ENCODE measurements around the gene PHPT1.
A peak's percentile ranks its signal among the peaks of the same experiment; 100 is the strongest.
"Not testable (repeated sequence)": the region's sequence is repeated elsewhere in the genome, so short reads cannot be mapped to it uniquely, and the experiment has no call there.

PHPT1 gene

DNA sequence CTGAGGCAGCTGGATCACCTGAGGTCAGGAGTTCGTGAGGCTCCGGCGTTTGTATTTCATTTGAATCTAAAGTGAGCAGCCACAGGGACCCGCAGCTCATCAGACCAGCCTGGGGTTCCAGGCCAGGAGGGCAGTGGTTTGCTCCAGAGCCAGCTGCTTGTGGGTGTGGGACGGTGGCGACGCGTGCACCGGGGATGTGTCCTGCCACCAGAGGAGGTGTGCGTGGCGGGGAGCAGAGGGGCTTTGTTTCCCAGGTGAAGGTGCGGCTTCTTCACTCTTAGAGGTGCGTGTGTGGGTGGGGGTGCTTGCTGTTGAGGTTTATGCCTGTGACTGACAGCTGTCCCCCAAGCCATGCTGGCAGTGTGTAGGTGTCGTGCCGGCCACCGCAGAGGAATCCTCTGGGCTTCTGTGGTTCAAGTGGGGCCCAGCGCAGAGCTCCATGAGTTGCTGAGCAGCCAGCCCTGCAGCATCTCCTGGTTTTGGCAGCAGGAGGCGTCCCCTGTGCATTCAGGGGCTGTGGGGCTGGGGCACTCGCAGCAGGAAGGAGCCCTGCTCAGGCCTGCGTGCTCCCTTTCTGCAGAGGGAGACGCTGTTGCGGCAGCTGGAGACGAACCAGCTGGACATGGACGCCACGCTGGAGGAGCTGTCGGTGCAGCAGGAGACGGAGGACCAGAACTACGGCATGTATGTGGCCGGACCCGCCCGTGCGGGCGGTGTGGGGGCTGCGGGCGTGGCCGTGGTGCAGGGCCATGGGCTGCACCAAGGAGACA lies 13.9 kb upstream of the PHPT1 start:
- in situ Hi-C loops (cut with MboI; ENCODE audit: low pct_unique_long_range_greater_than_20kb, low sequenced_read_pairs): no loop called here

GRCh38 chr9:136835932-136836904 lies 13.0 kb upstream of the PHPT1 start:
- in situ Hi-C loops (cut with MboI; ENCODE audit: low pct_unique_long_range_greater_than_20kb, low sequenced_read_pairs): no loop called here
- no peak for DNase-seq

More for the DNA sequence above, 13.9 kb upstream of the PHPT1 start:
- no peak for DNase-seq

DNA sequence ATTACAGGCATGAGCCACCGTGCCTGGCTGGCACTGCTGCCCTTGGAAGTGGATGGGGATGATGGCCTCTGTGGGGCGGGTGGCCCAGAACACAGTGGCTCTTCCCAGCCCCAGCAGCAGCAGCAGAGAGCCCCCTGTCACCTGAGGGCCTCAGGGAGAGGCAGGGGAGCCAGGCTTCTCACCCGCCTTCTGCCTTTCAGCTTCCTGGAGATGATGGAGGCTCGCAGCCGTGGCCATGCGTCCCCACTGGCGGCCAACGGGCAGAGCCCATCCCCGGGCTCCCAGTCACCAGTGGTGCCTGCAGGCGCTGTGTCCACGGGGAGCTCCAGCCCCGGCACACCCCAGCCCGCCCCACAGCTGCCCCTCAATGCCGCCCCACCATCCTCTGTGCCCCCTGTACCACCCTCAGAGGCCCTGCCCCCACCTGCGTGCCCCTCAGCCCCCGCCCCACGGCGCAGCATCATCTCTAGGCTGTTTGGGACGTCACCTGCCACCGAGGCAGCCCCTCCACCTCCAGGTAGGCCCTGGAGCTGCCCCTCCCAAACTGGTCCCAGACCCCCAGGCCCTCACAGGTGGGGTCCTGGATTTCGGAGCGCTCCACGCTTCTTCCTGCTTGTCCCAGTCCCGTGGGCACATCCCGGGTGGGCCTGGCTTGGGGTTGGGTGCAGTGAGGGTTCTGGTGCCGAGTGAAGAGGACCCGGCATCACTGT lies 11.9 kb upstream of the PHPT1 start:
- in situ Hi-C loops (cut with MboI; ENCODE audit: low pct_unique_long_range_greater_than_20kb, low sequenced_read_pairs): no loop called here

GRCh38 chr9:136837856-136838277 lies 11.3 kb upstream of the PHPT1 start:
- in situ Hi-C loops (cut with MboI; ENCODE audit: low pct_unique_long_range_greater_than_20kb, low sequenced_read_pairs): not testable (repeated sequence)

More for the DNA sequence above, 11.9 kb upstream of the PHPT1 start:
- DNase-seq: no peak

DNA sequence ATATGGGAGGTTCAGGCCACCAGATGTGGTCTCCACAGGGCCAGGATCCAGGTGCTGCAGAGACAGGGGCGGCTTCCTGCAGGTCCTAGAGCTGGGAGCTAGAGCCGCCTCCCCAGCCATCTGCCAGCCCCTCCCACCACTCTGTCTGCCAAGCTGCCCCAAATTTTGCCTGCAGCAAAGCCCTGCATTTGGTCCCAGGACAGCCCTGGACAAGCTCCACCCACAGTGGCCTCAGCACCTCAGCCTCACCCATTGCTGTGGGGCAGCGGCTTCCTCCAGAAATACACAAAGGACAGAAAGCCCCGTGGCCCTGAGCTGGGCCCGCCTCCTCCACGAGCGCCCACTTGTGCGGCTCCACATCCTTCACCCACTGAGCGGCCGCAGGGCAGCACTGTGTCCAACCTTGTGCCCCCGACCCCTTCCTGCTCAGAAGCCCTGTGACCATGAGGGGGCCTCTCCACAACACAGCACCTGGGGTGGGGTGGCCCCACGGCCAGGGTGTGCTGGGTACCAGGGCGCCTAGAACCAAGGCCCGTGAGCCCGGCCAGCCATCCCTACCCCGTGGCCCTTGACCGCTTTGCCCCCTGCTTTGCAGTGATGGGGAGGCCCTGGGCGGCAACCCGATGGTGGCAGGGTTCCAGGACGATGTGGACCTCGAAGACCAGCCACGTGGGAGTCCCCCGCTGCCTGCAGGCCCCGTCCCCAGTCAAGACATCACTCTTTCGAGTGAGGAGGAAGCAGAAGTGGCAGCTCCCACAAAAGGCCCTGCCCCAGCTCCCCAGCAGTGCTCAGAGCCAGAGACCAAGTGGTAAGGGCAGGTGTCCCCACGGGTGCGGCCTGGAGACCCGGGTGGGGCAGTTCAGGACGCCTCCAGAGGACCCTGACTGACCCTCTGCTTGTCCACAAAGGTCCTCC lies 10.6 kb upstream of the PHPT1 start:
- no peak for DNase-seq
- in situ Hi-C loops (cut with MboI; ENCODE audit: low pct_unique_long_range_greater_than_20kb, low sequenced_read_pairs): no loop called here

More at GRCh38 chr9:136837856-136838277, 11.3 kb upstream of the PHPT1 start:
- not testable (repeated sequence) for DNase-seq

DNA sequence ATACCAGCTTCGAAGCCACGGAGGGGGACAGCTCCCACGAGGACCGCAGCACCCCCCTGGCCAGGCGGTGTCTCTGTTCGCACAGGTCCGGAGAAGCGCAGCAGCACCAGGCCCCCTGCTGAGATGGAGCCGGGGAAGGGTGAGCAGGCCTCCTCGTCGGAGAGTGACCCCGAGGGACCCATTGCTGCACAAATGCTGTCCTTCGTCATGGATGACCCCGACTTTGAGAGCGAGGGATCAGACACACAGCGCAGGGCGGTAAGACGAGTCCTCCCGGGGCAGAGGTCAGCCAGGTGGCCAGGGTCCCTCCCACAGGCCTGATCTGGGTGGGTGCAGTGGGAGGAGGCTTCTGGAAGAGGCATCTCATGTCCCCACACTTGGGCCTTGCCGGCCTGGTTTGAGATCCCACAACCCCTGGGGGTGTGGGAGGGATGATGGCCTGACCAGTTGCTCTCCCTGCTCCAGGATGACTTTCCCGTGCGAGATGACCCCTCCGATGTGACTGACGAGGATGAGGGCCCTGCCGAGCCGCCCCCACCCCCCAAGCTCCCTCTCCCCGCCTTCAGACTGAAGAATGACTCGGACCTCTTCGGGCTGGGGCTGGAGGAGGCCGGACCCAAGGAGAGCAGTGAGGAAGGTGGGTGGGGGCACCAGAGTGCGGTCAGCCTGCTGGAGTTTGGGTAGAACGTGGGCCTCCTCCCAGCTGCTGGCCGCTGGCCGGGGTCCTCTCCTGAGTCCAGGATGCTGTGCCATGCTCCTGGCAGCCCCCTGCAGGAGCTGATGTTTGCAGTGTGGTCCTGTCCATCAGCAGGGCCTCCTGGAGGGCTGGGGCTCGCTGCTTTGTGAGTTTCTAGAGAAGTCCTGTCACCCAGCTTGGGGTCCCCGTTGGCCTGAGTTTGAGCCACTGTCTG lies 9.7 kb upstream of the PHPT1 start:
- no peak for DNase-seq
- in situ Hi-C loops (cut with MboI; ENCODE audit: low pct_unique_long_range_greater_than_20kb, low sequenced_read_pairs): no loop called here

DNA sequence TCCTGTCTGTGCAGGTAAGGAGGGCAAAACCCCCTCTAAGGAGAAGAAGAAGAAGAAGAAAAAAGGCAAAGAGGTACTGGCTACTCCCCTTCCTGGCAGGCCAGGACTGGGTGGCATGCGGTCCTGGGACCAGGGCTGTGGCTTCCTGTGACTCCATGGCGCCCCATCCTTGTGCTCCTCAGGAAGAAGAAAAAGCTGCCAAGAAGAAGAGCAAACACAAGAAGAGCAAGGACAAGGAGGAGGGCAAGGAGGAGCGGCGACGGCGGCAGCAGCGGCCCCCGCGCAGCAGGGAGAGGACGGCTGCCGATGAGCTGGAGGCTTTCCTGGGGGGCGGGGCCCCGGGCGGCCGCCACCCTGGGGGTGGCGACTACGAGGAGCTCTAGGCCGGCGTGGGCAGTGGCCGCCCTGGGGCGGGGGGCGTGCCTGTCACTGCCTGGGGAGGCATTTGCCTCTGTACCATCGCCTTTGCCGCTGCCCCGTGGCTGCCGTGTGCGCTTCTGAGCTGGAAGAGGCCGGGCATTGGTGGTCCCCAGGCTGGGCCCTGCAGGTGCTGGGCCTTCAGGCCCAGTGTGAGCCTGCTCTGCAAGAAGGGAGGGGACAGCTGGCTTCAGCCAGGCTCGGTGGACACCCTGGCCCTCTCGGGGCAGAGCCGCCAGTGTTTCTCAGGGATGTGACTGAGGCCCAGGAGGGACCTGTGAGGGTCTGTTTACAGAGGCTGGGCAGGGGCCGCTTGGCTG lies 8.9 kb upstream of the PHPT1 start:
- in situ Hi-C loops (cut with MboI; ENCODE audit: low pct_unique_long_range_greater_than_20kb, low sequenced_read_pairs): no loop called here
- DNase-seq: no peak

DNA sequence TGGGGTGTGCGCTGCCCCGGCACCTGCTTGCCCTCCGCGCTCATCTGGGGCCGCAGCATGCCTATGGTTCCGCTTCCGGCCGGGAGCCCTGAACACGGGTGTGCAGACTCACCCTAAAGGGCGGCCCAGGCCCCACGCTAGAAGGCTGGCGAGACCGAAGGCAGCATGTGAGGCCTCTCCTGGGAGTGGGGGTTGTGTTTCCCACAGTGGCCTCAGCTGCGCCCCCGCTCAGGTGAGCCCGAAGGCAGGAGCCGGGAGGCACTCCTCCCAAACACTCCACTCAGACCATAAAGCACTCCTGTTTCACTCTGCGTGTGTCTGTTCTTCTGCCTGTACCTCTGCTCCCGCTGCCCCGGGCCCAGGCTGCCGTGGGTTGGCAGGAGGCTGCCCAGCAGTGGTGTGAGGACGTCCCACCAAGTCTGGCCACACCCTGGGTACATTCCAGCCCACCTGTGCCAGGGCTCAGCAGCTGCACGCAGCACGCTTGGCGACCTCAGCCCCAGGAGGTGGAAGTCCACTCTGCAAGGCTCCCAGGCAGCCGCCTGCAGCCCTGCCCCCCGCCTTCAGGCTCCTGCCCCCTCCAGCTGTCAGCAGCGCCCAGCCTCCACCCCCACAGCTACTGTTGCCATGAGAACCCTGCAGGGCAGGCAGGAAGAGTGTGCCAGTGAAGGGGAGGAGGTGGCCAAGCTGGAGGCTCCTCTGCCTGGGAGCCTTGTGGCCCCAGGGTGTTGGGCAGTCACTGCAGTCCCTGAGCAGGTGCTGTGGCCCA lies 8.1 kb upstream of the PHPT1 start:
- in situ Hi-C loops (cut with MboI; ENCODE audit: low pct_unique_long_range_greater_than_20kb, low sequenced_read_pairs): no loop called here
- DNase-seq: peak; percentile 43

- DNase-seq; in situ Hi-C loops (cut with MboI; ENCODE audit: low pct_unique_long_range_greater_than_20kb, low sequenced_read_pairs): not testable (repeated sequence)
Measured at GRCh38 chr9:136841646-136842379, 7.4 kb upstream of the PHPT1 start.

- DNase-seq: peak; percentile 84
- in situ Hi-C loops (cut with MboI; ENCODE audit: low pct_unique_long_range_greater_than_20kb, low sequenced_read_pairs): not testable (repeated sequence)
Measured at GRCh38 chr9:136842380-136842948, 6.7 kb upstream of the PHPT1 start, which contains the start of gene AJM1. Gene AJM1 (plus strand): TSS chr9:136842478. CDS start chr9:136844415, 1,937 bp downstream.

GRCh38 chr9:136843159-136843800 lies 5.9 kb upstream of the PHPT1 start:
- in situ Hi-C loops (cut with MboI; ENCODE audit: low pct_unique_long_range_greater_than_20kb, low sequenced_read_pairs); DNase-seq: not testable (repeated sequence)

DNA sequence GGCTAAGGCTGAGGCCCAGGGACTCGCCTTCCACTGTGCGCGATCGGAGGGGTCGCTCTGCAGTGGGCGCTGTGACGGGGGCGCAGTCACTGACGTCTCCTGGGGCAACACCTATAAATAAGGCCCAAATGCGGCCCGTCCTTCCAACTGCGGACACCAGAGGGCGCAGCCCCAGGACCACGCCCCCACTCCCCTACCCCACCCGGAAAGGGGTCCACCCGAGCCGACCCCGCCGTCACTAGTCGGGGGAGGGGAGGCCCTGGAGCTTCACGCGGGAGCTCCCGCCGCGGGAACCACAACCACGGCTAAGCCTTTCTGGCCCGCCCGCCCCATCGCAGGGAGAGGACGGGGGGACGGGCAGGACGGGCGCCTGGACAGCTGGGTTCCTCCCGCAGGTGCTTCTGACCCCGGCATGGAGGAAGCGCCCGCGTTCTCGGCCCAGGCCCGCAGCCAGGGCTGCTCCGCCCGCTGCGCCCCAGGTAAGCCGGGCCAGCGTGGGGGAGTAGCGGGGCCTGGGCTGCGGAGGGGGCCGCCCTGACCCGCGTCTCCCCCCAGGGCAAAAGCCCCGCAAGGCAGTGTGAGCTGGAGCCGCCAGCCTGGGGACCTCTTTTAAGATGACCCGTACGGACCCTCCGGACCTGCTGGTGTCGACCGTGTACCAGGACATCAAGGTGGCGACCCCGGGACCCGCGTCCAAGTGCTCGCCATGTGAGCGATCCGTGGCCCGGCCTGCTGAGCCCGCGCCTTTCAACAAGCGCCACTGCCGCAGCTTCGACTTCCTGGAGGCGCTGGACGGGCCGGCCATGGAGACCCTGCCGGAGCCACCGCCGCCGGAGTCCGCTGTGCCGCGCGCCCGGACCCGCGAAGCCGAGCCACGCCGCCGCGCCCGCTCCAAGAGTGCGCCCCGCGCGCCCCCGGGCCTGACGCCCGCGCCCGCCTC lies 5.1 kb upstream of the PHPT1 start:
- in situ Hi-C loops (cut with MboI; ENCODE audit: low pct_unique_long_range_greater_than_20kb, low sequenced_read_pairs): not testable (repeated sequence)
- DNase-seq: peak; percentile 49

GRCh38 chr9:136844761-136845464 lies 4.3 kb upstream of the PHPT1 start:
- in situ Hi-C loops (cut with MboI; ENCODE audit: low pct_unique_long_range_greater_than_20kb, low sequenced_read_pairs): no loop called here
- no peak for DNase-seq

Measured in KBM-7 (cell line).